ENCODE measurements around the gene CBX4. TPM values are rescaled to one million over a fixed set of nuclear protein-coding genes. Genes with fewer than 3 reads are reported as not detected.

Gene CBX4
- total and polyA plus RNA-seq, 2 of the 13 experiments (the other 11 are each of a cell fraction or from before 2014, with no cell fraction given) = 25.8 to 50.8 TPM

GRCh38 chr17:79789943-79790804 is 49.1 kb downstream of the CBX4 start (continued):
- TF ChIP-seq ZNF205 (CRISPR knock-in tag; IDR thresholded peaks at IDR 0.05) = no peak
- peak; percentile 85 for TF ChIP-seq ZNF263 (CRISPR knock-in tag; IDR thresholded peaks at IDR 0.05)
- TF ChIP-seq ZFP62 (CRISPR knock-in tag; IDR thresholded peaks at IDR 0.05) = no peak
- TF ChIP-seq LBX2 (CRISPR knock-in tag; IDR thresholded peaks at IDR 0.05; ENCODE audit: borderline replicate concordance) = peak; percentile 57; the same call in 1 of the 2 replicates
- no peak for TF ChIP-seq ZNF333 (CRISPR knock-in tag; IDR thresholded peaks at IDR 0.05; ENCODE audit: borderline replicate concordance)
- TF ChIP-seq NR0B2 (CRISPR knock-in tag; IDR thresholded peaks at IDR 0.05) = no peak
- TF ChIP-seq GTF2F1 (IDR thresholded peaks at IDR 0.05; ENCODE audit: low read length) = no peak
- TF ChIP-seq ZBTB38 (CRISPR knock-in tag; IDR thresholded peaks at IDR 0.05) = no peak; the same call in none of the 2 replicates
- TF ChIP-seq SMAD1 (CRISPR knock-in tag; IDR thresholded peaks at IDR 0.05; ENCODE audit: borderline replicate concordance, low read depth) = peak; percentile 46; the same call in 1 of the 2 replicates
- no peak; the same call in 1 of the 2 replicates for TF ChIP-seq ARHGAP35 (CRISPR knock-in tag; IDR thresholded peaks at IDR 0.05; ENCODE audit: borderline replicate concordance)
- peak; percentile 13; the same call in 1 of the 2 replicates for TF ChIP-seq ZNF576 (CRISPR knock-in tag; IDR thresholded peaks at IDR 0.05)
- no peak for TF ChIP-seq ZBTB49 (CRISPR knock-in tag; IDR thresholded peaks at IDR 0.05; ENCODE audit: borderline replicate concordance)
- TF ChIP-seq ZNF451 (CRISPR knock-in tag; IDR thresholded peaks at IDR 0.05) = no peak
- TF ChIP-seq EEA1 (CRISPR knock-in tag; IDR thresholded peaks at IDR 0.05; ENCODE audit: borderline replicate concordance) = 0 out of 2 replicates have a peak, but pooled peaks have one; percentile 56
- no peak for TF ChIP-seq GFI1 (CRISPR knock-in tag; IDR thresholded peaks at IDR 0.05; ENCODE audit: borderline replicate concordance)
- 0 out of 2 replicates have a peak, but pooled peaks have one; percentile 9 for TF ChIP-seq ATF3 (CRISPR knock-in tag; IDR thresholded peaks at IDR 0.05)
- TF ChIP-seq ZNF724P (CRISPR knock-in tag; IDR thresholded peaks at IDR 0.05; ENCODE audit: borderline replicate concordance) = 0 out of 2 replicates have a peak, but pooled peaks have one; percentile 19
- TF ChIP-seq NFE2 (CRISPR knock-in tag; IDR thresholded peaks at IDR 0.05) = no peak
- no peak for TF ChIP-seq RNF219 (CRISPR knock-in tag; IDR thresholded peaks at IDR 0.05)
- TF ChIP-seq PAWR (CRISPR knock-in tag; IDR thresholded peaks at IDR 0.05; ENCODE audit: borderline replicate concordance) = no peak
- peak; percentile 56; the same call in 1 of the 2 replicates for TF ChIP-seq ZFP41 (CRISPR knock-in tag; IDR thresholded peaks at IDR 0.05; ENCODE audit: borderline replicate concordance)
- TF ChIP-seq ONECUT2 (CRISPR knock-in tag; IDR thresholded peaks at IDR 0.05) = no peak
- TF ChIP-seq MAF1 (CRISPR knock-in tag; IDR thresholded peaks at IDR 0.05; ENCODE audit: borderline replicate concordance) = 0 out of 2 replicates have a peak, but pooled peaks have one; percentile 69
